ENCODE results near the gene STK39. TPM values are rescaled to one million over a fixed set of nuclear protein-coding genes. Genes with fewer than 3 reads are reported as not detected.
A peak's percentile ranks its signal among the peaks of the same experiment; 100 is the strongest.

STK39 gene
- total RNA-seq, 1 experiment from 2014 or later, result 18.3 TPM

GRCh38 chr2:168254158-168254935, 7.0 kb upstream of the STK39 start:
- H3K4me1 ChIP-seq (replicated peaks), result peaks cover 8% of the 10 kb centered on the region
- no peak overlapping the region for H3K27ac ChIP-seq
- H3K36me3 ChIP-seq, result no peaks in the 10 kb centered on the region
- H3K27me3 ChIP-seq (replicated peaks), result no peaks in the 10 kb centered on the region
- H3K9me3 ChIP-seq (replicated peaks), result no peaks in the 10 kb centered on the region; the same call in 1 of the 2 replicates
- no peak overlapping the region for H3K4me3 ChIP-seq
- DNase-seq (ENCODE audit: low read depth in 1 of 2, low spot score in 2 of 2), result peak in 1 of 2 experiments; percentile 20

- no peak for DNase-seq (ENCODE audit: low read depth in 1 of 2, low spot score in 2 of 2)
- H3K4me1 ChIP-seq (replicated peaks), result peaks cover 8% of the 10 kb centered on the region
- H3K27me3 ChIP-seq (replicated peaks), result no peaks in the 10 kb centered on the region
- no peaks in the 10 kb centered on the region for H3K36me3 ChIP-seq
- H3K27ac ChIP-seq, result no peak overlapping the region
- no peak overlapping the region for H3K4me3 ChIP-seq
- no peaks in the 10 kb centered on the region for H3K9me3 ChIP-seq (replicated peaks)
These were observed 6.0 kb upstream of the STK39 start for GRCh38 chr2:168253379-168253778.

- no peaks in the 10 kb centered on the region for H3K36me3 ChIP-seq
- no peaks in the 10 kb centered on the region for H3K9me3 ChIP-seq (replicated peaks)
- DNase-seq (ENCODE audit: low read depth in 1 of 2, low spot score in 2 of 2), result no peak
- H3K27ac ChIP-seq, result no peak overlapping the region
- H3K4me3 ChIP-seq, result no peak overlapping the region
- H3K4me1 ChIP-seq (replicated peaks), result peaks cover 8% of the 10 kb centered on the region
- no peaks in the 10 kb centered on the region for H3K27me3 ChIP-seq (replicated peaks)
These were observed 5.6 kb upstream of the STK39 start for GRCh38 chr2:168252976-168253375.

- Histone ChIP-seq H3K27ac (peak overlapping the region; percentile 59; the same call in 1 of the 2 replicates), H3K36me3 (no peaks in the 10 kb centered on the region), H3K27me3 (replicated peaks) (no peaks in the 10 kb centered on the region), H3K4me1 (replicated peaks) (peaks cover 36% of the 10 kb centered on the region), H3K9me3 (replicated peaks) (no peaks in the 10 kb centered on the region), H3K4me3 (peak overlapping the region; percentile 75)
- DNase-seq (ENCODE audit: low read depth in 1 of 2, low spot score in 2 of 2), result peak; percentile 64 to 69
These were observed 683 bp downstream of the STK39 start for GRCh38 chr2:168246483-168247340.

- no peak for DNase-seq (ENCODE audit: low read depth in 1 of 2, low spot score in 2 of 2)
These were observed 1.3 kb downstream of the STK39 start for GRCh38 chr2:168246072-168246482.

GRCh38 chr2:168245074-168245825, 2.1 kb downstream of the STK39 start:
- Histone ChIP-seq H3K4me1 (replicated peaks) (peaks cover 47% of the 10 kb centered on the region), H3K27me3 (replicated peaks) (no peaks in the 10 kb centered on the region), H3K9me3 (replicated peaks) (no peaks in the 10 kb centered on the region), H3K36me3 (no peaks in the 10 kb centered on the region), H3K4me3 (no peak overlapping the region), H3K27ac (no peak overlapping the region)
- DNase-seq (ENCODE audit: low read depth in 1 of 2, low spot score in 2 of 2), result no peak

More at GRCh38 chr2:168246072-168246482, 1.3 kb downstream of the STK39 start:
- Histone ChIP-seq H3K36me3 (no peaks in the 10 kb centered on the region), H3K4me1 (replicated peaks) (peaks cover 42% of the 10 kb centered on the region), H3K27ac (no peak overlapping the region), H3K27me3 (replicated peaks) (no peaks in the 10 kb centered on the region), H3K9me3 (replicated peaks) (no peaks in the 10 kb centered on the region), H3K4me3 (peak overlapping the region; percentile 75)

- Histone ChIP-seq H3K9me3 (replicated peaks) (no peaks in the 10 kb centered on the region), H3K4me3 (no peak overlapping the region)
These were observed 3.1 kb downstream of the STK39 start for GRCh38 chr2:168244318-168244717.

GRCh38 chr2:168243061-168243460, 4.3 kb downstream of the STK39 start:
- H3K9me3 ChIP-seq (replicated peaks), result no peaks in the 10 kb centered on the region
- no peaks in the 10 kb centered on the region for H3K36me3 ChIP-seq
- no peak overlapping the region for H3K4me3 ChIP-seq
- H3K27ac ChIP-seq, result no peak overlapping the region
- DNase-seq (ENCODE audit: low read depth in 1 of 2, low spot score in 2 of 2), result no peak
- H3K27me3 ChIP-seq (replicated peaks), result no peaks in the 10 kb centered on the region
- H3K4me1 ChIP-seq (replicated peaks), result peaks cover 50% of the 10 kb centered on the region

More at GRCh38 chr2:168244318-168244717, 3.1 kb downstream of the STK39 start:
- Histone ChIP-seq H3K36me3 (no peaks in the 10 kb centered on the region), H3K27me3 (replicated peaks) (no peaks in the 10 kb centered on the region), H3K4me1 (replicated peaks) (peaks cover 47% of the 10 kb centered on the region), H3K27ac (no peak overlapping the region)
- peak in 1 of 2 experiments; percentile 33 for DNase-seq (ENCODE audit: low read depth in 1 of 2, low spot score in 2 of 2)

- Histone ChIP-seq H3K4me3 (no peak overlapping the region), H3K36me3 (no peaks in the 10 kb centered on the region), H3K4me1 (replicated peaks) (peaks cover 58% of the 10 kb centered on the region), H3K9me3 (replicated peaks) (no peaks in the 10 kb centered on the region), H3K27me3 (replicated peaks) (no peaks in the 10 kb centered on the region), H3K27ac (no peak overlapping the region)
- DNase-seq (ENCODE audit: low read depth in 1 of 2, low spot score in 2 of 2), result no peak
These were observed 5.6 kb downstream of the STK39 start for GRCh38 chr2:168241746-168242145.

GRCh38 chr2:168241208-168241607, 6.2 kb downstream of the STK39 start:
- Histone ChIP-seq H3K9me3 (replicated peaks) (no peaks in the 10 kb centered on the region), H3K27ac (no peak overlapping the region), H3K36me3 (no peaks in the 10 kb centered on the region), H3K27me3 (replicated peaks) (no peaks in the 10 kb centered on the region), H3K4me1 (replicated peaks) (peaks cover 57% of the 10 kb centered on the region), H3K4me3 (no peak overlapping the region)
- no peak for DNase-seq (ENCODE audit: low read depth in 1 of 2, low spot score in 2 of 2)

- Histone ChIP-seq H3K36me3 (no peaks in the 10 kb centered on the region), H3K9me3 (replicated peaks) (no peaks in the 10 kb centered on the region), H3K4me3 (no peak overlapping the region), H3K27ac (no peak overlapping the region), H3K4me1 (replicated peaks) (peaks cover 41% of the 10 kb centered on the region), H3K27me3 (replicated peaks) (no peaks in the 10 kb centered on the region)
- no peak for DNase-seq (ENCODE audit: low read depth in 1 of 2, low spot score in 2 of 2)
These were observed 8.1 kb downstream of the STK39 start for GRCh38 chr2:168239281-168239680.

- peaks cover 3% of the 10 kb centered on the region; the same call in 1 of the 2 replicates for H3K36me3 ChIP-seq
- H3K27ac ChIP-seq, result no peak overlapping the region
- H3K4me1 ChIP-seq (replicated peaks), result peaks cover 26% of the 10 kb centered on the region
- no peak overlapping the region for H3K4me3 ChIP-seq
- H3K27me3 ChIP-seq (replicated peaks), result no peaks in the 10 kb centered on the region
- peak in 1 of 2 experiments; percentile 44 for DNase-seq (ENCODE audit: low read depth in 1 of 2, low spot score in 2 of 2)
- no peaks in the 10 kb centered on the region for H3K9me3 ChIP-seq (replicated peaks)
These were observed 9.7 kb downstream of the STK39 start for GRCh38 chr2:168237741-168238140.

GRCh38 chr2:168234407-168235085, 12.8 kb downstream of the STK39 start:
- peaks cover 3% of the 10 kb centered on the region; the same call in 1 of the 2 replicates for H3K36me3 ChIP-seq
- H3K27me3 ChIP-seq (replicated peaks), result no peaks in the 10 kb centered on the region
- no peak overlapping the region for H3K4me3 ChIP-seq
- H3K9me3 ChIP-seq (replicated peaks), result no peaks in the 10 kb centered on the region
- no peak overlapping the region for H3K27ac ChIP-seq
- no peak for DNase-seq (ENCODE audit: low read depth in 1 of 2, low spot score in 2 of 2)
- H3K4me1 ChIP-seq (replicated peaks), result peaks cover 10% of the 10 kb centered on the region

Data from SJSA1 (cell line).